Fibroblast of skin of right biceps (primary cell): Measurements from ENCODE around the gene PAFAH1B1.
"Not testable (repeated sequence)": the region's sequence is repeated elsewhere in the genome, so short reads cannot be mapped to it uniquely, and the experiment has no call there.

Experiments used
- DNase-seq: peaks from one replicate; pipeline ENCODE4 v3.0.0-alpha.2; 2013

PAFAH1B1 gene

GRCh38 chr17:2636169-2636930 lies 42.9 kb downstream of the PAFAH1B1 start:
- DNase-seq: no peak

GRCh38 chr17:2637422-2637821 lies 44.0 kb downstream of the PAFAH1B1 start:
- no peak for DNase-seq

- no peak for DNase-seq
These were observed 51.5 kb downstream of the PAFAH1B1 start for GRCh38 chr17:2644971-2645370.

GRCh38 chr17:2647957-2648356 lies 54.5 kb downstream of the PAFAH1B1 start:
- DNase-seq: no peak

- no peak for DNase-seq
These were observed 55.7 kb downstream of the PAFAH1B1 start for GRCh38 chr17:2649191-2649590.

GRCh38 chr17:2652911-2653310 lies 59.5 kb downstream of the PAFAH1B1 start:
- not testable (repeated sequence) for DNase-seq

GRCh38 chr17:2655546-2655945 lies 62.1 kb downstream of the PAFAH1B1 start:
- DNase-seq: no peak

GRCh38 chr17:2656283-2656682 lies 62.8 kb downstream of the PAFAH1B1 start:
- peak; percentile 18 for DNase-seq

GRCh38 chr17:2659337-2659736 lies 65.9 kb downstream of the PAFAH1B1 start:
- DNase-seq: peak; percentile 67

GRCh38 chr17:2660410-2660809 lies 67.0 kb downstream of the PAFAH1B1 start:
- DNase-seq: not testable (repeated sequence)

- DNase-seq: no peak
These were observed 78.6 kb downstream of the PAFAH1B1 start for GRCh38 chr17:2672026-2672425.

- DNase-seq: not testable (repeated sequence)
These were observed 85.8 kb downstream of the PAFAH1B1 start for GRCh38 chr17:2679247-2679646.

- DNase-seq: no peak
These were observed 87.5 kb downstream of the PAFAH1B1 start for GRCh38 chr17:2680961-2681360.

- no peak for DNase-seq
These were observed 88.2 kb downstream of the PAFAH1B1 start for GRCh38 chr17:2681650-2682049.

- no peak for DNase-seq
These were observed 88.9 kb downstream of the PAFAH1B1 start for GRCh38 chr17:2682176-2682938.

GRCh38 chr17:2683912-2684311 lies 90.5 kb downstream of the PAFAH1B1 start:
- no peak for DNase-seq

GRCh38 chr17:2684549-2684948 lies 91.1 kb downstream of the PAFAH1B1 start:
- DNase-seq: no peak

GRCh38 chr17:2685696-2686095 lies 92.2 kb downstream of the PAFAH1B1 start:
- no peak for DNase-seq

- no peak for DNase-seq
These were observed 93.6 kb downstream of the PAFAH1B1 start for GRCh38 chr17:2687074-2687418.

- no peak for DNase-seq
These were observed 95.2 kb downstream of the PAFAH1B1 start for GRCh38 chr17:2688351-2689342.

- DNase-seq: no peak
These were observed 96.1 kb downstream of the PAFAH1B1 start for GRCh38 chr17:2689411-2690164.
